Upper lobe of left lung (tissue), 6 donors: Measurements from ENCODE around the gene AK1. TPM values are rescaled to one million over a fixed set of nuclear protein-coding genes. Genes with fewer than 3 reads are reported as not detected.

Source experiments
- ATAC-seq, 2 donors: fragments of 200-7000 bp; cut with Tn5 transposase; one replicate each; pipeline ENCODE4 v1.9.1; 2022; ENCODE audit warnings: mild to moderate bottlenecking in 2 of 2, moderate library complexity in 2 of 2; ENCODE audit not compliant: low FRiP score in 2 of 2
- DNase-seq, 2 donors: peaks; one replicate each; pipeline ENCODE4 v3.0.0-alpha.2; 2019 to 2020
- H3K27ac ChIP-seq, 4 donors: fragments of 200-600 bp; sonication (generic); one replicate each; pipeline ENCODE4 v1.5.1; 2016 to 2019
- H3K27me3 ChIP-seq, 4 donors: fragments of 200-600 bp; sonication (generic); one replicate each; pipeline ENCODE4 v1.5.1; 2017 to 2019
- H3K36me3 ChIP-seq, 4 donors: fragments of 200-600 bp; sonication (generic); one replicate each; pipeline ENCODE4 v1.5.1; 2016 to 2019
- H3K4me1 ChIP-seq, 4 donors: fragments of 200-600 bp; sonication (generic); one replicate each; pipeline ENCODE4 v1.5.1; 2018 to 2019
- H3K4me3 ChIP-seq, 4 donors: fragments of 200-600 bp; sonication (generic); one replicate each; pipeline ENCODE4 v1.5.1; 2017 to 2019; ENCODE audit warnings: mild to moderate bottlenecking in 2 of 4, moderate library complexity in 1 of 4
- H3K9me3 ChIP-seq, 4 donors: fragments of 200-600 bp; sonication (generic); one replicate each; pipeline ENCODE4 v1.5.1; 2018 to 2019
- EP300 ChIP-seq, 4 donors: sonication (generic); formaldehyde crosslinking; IDR thresholded peaks; one replicate each; pipeline ENCODE4 v1.5.1; 2017; ENCODE audit warnings: antibody characterized with exemption in 4 of 4, control low read depth in 2 of 4
- POLR2A ChIP-seq, 4 donors: fragments of 450-650 bp; IDR thresholded peaks; one replicate each; pipeline ENCODE4 v1.5.1; 2016 to 2017; ENCODE audit warnings: antibody characterized with exemption in 4 of 4, mild to moderate bottlenecking in 2 of 4
- POLR2AphosphoS5 ChIP-seq, 2 donors: sonication (generic); formaldehyde crosslinking; IDR thresholded peaks; one replicate each; pipeline ENCODE4 v1.5.1; 2017; ENCODE audit warnings: antibody characterized with exemption in 2 of 2
- WGBS, 2 donors: methylation state at CpG; one replicate each; pipeline ENCODE4 v1.1.5; 2017 to 2018; 5-methylcytosine and 5-hydroxymethylcytosine counted together
- total RNA-seq, 6 donors: library from RNA; depleted of rRNA in 4 of 6; stranded (reverse); fragments of >200 nt in 4 of 6; gene quantifications; one replicate each; pipeline versions ENCODE4 v1.1.0 to v1.2.1, GENCODE V29; 2016 to 2021
- TF ChIP-seq, protein P1 (sequence below), 6 experiments: fragments of 450-650 bp in 4 of 6; fragments of 200-600 bp in 2 of 6; sonication (generic) in 2 of 6; IDR thresholded peaks; one replicate each; pipeline ENCODE4 v1.5.1; 2016 to 2019; ENCODE audit warnings: antibody characterized with exemption in 6 of 6
- donor health status: DM: no; HTN: no; CAD: no; lungs with moderate emphysema.
- donor health status: DM: no; HTN: yes; CAD: no; lungs with severe emphysema.

The AK1 gene
- total RNA-seq, 6 donors from 2014 or later = 106 to 239 (median 161) TPM

DNA sequence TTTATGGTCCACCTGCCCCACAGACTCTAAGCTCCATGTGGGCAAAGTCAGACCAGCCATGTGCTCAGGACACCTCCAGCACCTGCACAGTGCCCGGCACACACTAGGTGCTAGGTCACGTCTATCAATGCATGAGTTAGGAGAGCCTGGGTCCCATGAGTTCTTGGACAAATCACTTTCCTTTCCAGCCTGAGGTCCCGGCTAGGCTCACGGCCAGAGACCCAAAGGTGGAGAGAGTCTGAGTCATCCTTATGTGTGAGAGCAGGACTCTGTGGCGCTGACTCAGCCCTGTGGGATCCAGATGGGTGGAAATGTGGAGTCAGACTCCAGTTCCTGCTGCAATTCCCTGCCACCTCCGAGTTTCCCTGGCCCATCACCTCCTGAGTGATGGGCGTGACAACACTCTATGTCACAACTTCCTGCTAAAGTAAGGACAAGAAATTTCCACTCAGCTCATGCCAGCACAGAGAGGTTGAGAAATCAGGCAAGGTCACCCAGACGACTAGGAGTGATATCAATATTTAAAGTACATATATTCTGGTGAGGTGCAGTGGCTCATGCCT, 41.9 kb upstream of the AK1 start:
- Histone ChIP-seq H3K4me3 (no peak overlapping the region), H3K27me3 (no peaks in the 10 kb centered on the region), H3K9me3 (no peaks in the 10 kb centered on the region), H3K27ac (peak overlapping the region; percentile 31 to 78 (median 66)), H3K36me3 (no peaks in the 10 kb centered on the region), H3K4me1 (peaks cover 54 to 68% (median 59%) of the 10 kb centered on the region in 4 donors)
- ATAC-seq (peak; percentile 80 to 85), DNase-seq (peak in 1 of 2 donors; percentile 96)
- peak; percentile 92 to 98 for TF ChIP-seq POLR2AphosphoS5 (IDR thresholded peaks at IDR 0.05)
- no peak for TF ChIP-seq POLR2A (IDR thresholded peaks at IDR 0.05)
- TF ChIP-seq, protein P1, sequence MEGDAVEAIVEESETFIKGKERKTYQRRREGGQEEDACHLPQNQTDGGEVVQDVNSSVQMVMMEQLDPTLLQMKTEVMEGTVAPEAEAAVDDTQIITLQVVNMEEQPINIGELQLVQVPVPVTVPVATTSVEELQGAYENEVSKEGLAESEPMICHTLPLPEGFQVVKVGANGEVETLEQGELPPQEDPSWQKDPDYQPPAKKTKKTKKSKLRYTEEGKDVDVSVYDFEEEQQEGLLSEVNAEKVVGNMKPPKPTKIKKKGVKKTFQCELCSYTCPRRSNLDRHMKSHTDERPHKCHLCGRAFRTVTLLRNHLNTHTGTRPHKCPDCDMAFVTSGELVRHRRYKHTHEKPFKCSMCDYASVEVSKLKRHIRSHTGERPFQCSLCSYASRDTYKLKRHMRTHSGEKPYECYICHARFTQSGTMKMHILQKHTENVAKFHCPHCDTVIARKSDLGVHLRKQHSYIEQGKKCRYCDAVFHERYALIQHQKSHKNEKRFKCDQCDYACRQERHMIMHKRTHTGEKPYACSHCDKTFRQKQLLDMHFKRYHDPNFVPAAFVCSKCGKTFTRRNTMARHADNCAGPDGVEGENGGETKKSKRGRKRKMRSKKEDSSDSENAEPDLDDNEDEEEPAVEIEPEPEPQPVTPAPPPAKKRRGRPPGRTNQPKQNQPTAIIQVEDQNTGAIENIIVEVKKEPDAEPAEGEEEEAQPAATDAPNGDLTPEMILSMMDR (IDR thresholded peaks at IDR 0.05) = peak in 1 of 6 experiments; percentile 24
- peak in 3 of 4 donors; percentile 28 to 93 (median 50) for TF ChIP-seq EP300 (IDR thresholded peaks at IDR 0.05)
- 17 to 36% methylated on average over 3 to 8 of the region's 8 CpGs for WGBS, 2 donors

DNA sequence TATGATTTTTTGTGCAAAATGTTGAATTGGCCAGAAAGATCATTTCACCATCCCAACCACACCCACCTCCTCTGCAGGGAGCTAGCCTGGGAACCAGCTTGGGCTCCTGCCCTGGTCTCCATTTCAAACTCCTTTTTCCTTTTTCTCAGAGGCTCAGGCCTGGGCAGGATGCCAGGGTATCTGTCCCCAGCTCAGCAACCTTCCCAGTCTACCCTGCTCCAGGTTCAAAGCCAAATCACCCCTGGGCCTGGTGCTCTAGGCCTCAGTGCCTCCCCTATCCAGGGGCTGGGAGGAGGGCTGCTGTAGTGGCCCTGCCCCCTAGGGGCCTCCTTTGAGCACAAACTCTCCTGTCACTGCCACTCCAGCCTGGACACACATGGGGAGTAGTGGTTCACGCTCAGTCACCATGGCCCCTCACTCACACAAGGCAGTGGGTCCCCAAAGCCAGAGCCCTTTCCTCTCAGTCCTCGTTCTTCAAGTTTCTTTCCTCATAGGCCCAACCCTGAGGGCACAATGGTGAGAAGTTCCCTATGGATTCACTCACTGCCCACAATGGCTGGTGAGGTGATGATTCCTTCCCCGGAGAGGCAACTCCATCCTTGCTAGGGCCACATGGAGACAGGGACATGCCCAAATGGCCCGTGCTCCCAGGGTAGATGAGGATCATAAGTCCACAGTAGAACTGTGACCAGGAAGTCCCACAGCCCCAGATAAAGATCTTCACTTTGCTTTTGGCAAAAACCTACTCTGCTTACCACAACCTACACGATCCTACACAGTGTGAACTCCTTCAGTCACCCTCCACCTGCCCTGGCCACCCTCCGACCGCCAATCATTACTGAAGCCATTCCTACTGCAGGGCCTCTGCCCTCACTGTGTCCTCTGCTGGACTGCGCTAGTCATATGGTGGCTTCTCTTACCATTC, 41.0 kb upstream of the AK1 start:
- 86 to 91% methylated on average over 7 to 8 of the region's 8 CpGs for WGBS, 2 donors
- peaks cover 55 to 73% (median 62%) of the 10 kb centered on the region in 4 donors for H3K4me1 ChIP-seq
- TF ChIP-seq, protein P1 (IDR thresholded peaks at IDR 0.05) = peak in 1 of 6 experiments; percentile 7
- no peak for TF ChIP-seq POLR2A (IDR thresholded peaks at IDR 0.05)
- H3K4me3 ChIP-seq = no peak overlapping the region
- ATAC-seq (peak in 1 of 2 donors; percentile 4), DNase-seq (no peak)
- peak overlapping the region; percentile 31 to 78 (median 66) for H3K27ac ChIP-seq
- H3K9me3 ChIP-seq = no peaks in the 10 kb centered on the region
- H3K27me3 ChIP-seq = no peaks in the 10 kb centered on the region
- peaks cover 0 to 6% (median 0%) of the 10 kb centered on the region in 4 donors for H3K36me3 ChIP-seq

DNA sequence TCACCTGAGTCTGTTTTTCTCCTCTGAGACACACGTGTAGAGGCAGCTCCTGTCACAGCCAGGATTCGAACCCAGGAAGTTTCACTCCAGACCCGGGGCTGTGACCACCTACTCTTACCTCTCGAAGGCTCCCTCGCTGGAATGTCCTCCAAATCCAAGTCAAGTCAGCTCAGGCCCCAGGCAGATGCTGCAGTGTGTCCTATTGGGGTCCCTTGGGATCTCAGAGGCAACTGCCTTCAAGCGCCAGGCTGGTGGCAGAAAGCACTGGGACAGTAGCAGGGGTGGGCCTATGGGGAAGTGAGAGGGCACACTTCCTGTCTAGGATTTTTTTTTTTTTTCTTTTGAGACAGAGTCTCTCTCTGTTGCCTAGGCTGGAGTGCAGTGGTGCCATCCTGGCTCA, 40.1 kb upstream of the AK1 start:
- H3K9me3 ChIP-seq = no peaks in the 10 kb centered on the region
- DNase-seq (no peak), ATAC-seq (no peak)
- H3K4me1 ChIP-seq = peaks cover 57 to 80% (median 66%) of the 10 kb centered on the region in 4 donors
- peaks cover 0 to 15% (median under 1%) of the 10 kb centered on the region in 4 donors for H3K36me3 ChIP-seq
- 62 to 63% methylated on average over 6 of the region's 6 CpGs for WGBS, 2 donors
- TF ChIP-seq, protein P1 (IDR thresholded peaks at IDR 0.05) = no peak
- no peak for TF ChIP-seq POLR2A (IDR thresholded peaks at IDR 0.05)
- TF ChIP-seq EP300 (IDR thresholded peaks at IDR 0.05) = no peak
- no peak for TF ChIP-seq POLR2AphosphoS5 (IDR thresholded peaks at IDR 0.05)
- H3K27me3 ChIP-seq = no peaks in the 10 kb centered on the region
- H3K4me3 ChIP-seq = no peak overlapping the region
- H3K27ac ChIP-seq = peak overlapping the region; percentile 31 to 78 (median 66)

DNA sequence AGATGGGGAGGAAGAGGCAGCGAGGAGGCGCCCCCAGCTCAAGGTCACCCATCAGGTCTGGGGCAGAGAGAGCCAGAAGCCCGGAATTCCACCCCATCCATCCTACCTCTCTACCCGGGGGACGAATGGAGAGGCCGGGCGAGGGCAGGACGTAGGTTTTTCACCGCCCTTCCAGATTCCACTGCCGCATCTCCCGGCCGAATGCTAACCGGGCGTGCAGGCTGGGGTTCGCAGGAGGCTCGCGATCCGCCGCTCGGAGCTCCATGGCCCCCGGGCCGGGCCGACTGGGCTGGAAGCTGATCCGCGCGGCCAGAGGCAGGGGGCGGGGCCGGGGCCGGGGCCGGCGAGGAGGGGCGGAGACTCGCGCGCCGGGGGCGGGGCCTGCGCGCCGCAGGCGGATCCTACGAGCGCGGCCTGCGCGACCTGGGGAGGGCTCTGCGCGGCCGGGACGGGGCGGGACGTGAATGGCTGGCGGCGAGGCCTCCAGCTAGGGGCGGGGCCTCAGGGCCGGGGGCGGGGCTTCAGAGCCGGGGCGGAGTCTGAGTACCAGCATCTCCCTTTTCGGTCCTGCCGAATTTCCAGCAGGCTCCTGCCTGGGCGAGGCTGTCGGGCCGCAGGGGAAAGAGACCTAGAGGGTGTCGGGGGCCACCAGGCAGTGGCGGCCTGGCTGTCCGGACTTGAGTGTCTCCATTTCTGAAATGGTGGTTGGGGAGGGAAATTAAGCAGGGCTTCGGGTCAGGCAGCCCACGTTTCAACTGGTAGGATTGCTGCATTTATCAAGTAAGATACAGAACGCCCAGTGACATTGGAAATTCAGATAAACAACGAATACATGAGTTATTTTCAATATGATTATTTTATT, 39.5 kb upstream of the AK1 start, which contains the start of gene ST6GALNAC4:
ST6GALNAC4 (minus strand) TSS at position 322 of the 862 bp plus-strand sequence. CDS start 622 bp downstream, outside the sequence.
- 4 to 11% methylated on average over 13 to 31 of the region's 71 CpGs for WGBS, 2 donors
- Histone ChIP-seq H3K27me3 (no peaks in the 10 kb centered on the region), H3K4me1 (peaks cover 63 to 85% (median 71%) of the 10 kb centered on the region in 4 donors), H3K9me3 (no peaks in the 10 kb centered on the region), H3K36me3 (peaks cover 3 to 21% (median 7%) of the 10 kb centered on the region in 4 donors), H3K27ac (peak within 1 kb of the TSS; percentile 45 to 87 (median 74)), H3K4me3 (peak within 1 kb of the TSS; percentile 54 to 90 (median 73))
- TF ChIP-seq POLR2A (IDR thresholded peaks at IDR 0.05) = peak in 1 of 4 donors; percentile 74
- TF ChIP-seq POLR2AphosphoS5 (IDR thresholded peaks at IDR 0.05) = peak; percentile 24 to 61
- TF ChIP-seq, protein P1 (IDR thresholded peaks at IDR 0.05) = no peak
- peak; percentile 92 to 94 for ATAC-seq
- peak; percentile 97 to 100 for DNase-seq
